Measurements from ENCODE around the gene TTC21A.

GRCh38 chr3:39088889-39089288 lies 18.6 kb upstream of the TTC21A start:
- TF ChIP-seq CTCF (IDR thresholded peaks at IDR 0.05 in 4 of 5, conservative IDR thresholded peaks at IDR 0.05 in 1 of 5), result no peak
- TF ChIP-seq POLR2A (IDR thresholded peaks at IDR 0.05), result no peak
